Measurements from ENCODE around the gene OR12D3. TPM values are rescaled to one million over a fixed set of nuclear protein-coding genes. Genes with fewer than 3 reads are reported as not detected.

OR12D3 gene
- total RNA-seq, 1 experiment from 2014 or later, result not detected

Other genes starting within 250 kb of the OR12D3 start
- not detected in 2 replicates for gene OR2J2, start 204.4 kb downstream of the OR12D3 start, total RNA-seq (2014; rRNA removed; shearing (Covaris generic))
- not detected in 2 replicates for gene OR14J1, start 73.6 kb downstream of the OR12D3 start, total RNA-seq (2014; rRNA removed; shearing (Covaris generic))
- not detected in 2 replicates for gene OR5V1, start 6.4 kb downstream of the OR12D3 start, total RNA-seq (2014; rRNA removed; shearing (Covaris generic))
- not detected in 2 replicates for gene OR12D2, start 20.3 kb upstream of the OR12D3 start, total RNA-seq (2014; rRNA removed; shearing (Covaris generic))
- not detected in 2 replicates for gene OR12D1, start 39.6 kb upstream of the OR12D3 start, total RNA-seq (2014; rRNA removed; shearing (Covaris generic))
- gene OR10C1, start 64.0 kb upstream of the OR12D3 start, total RNA-seq (2014; rRNA removed; shearing (Covaris generic)), result not detected in 2 replicates
- gene OR11A1, start 81.8 kb upstream of the OR12D3 start, total RNA-seq (2014; rRNA removed; shearing (Covaris generic)), result not detected in 2 replicates
- not detected in 2 replicates for gene OR2H1, start 81.9 kb upstream of the OR12D3 start, total RNA-seq (2014; rRNA removed; shearing (Covaris generic))
- not detected in 2 replicates for gene MAS1L, start 112.7 kb upstream of the OR12D3 start, total RNA-seq (2014; rRNA removed; shearing (Covaris generic))
- not detected in 2 replicates for gene UBD, start 184.4 kb upstream of the OR12D3 start, total RNA-seq (2014; rRNA removed; shearing (Covaris generic))
- gene OR2H2, start 209.8 kb upstream of the OR12D3 start, total RNA-seq (2014; rRNA removed; shearing (Covaris generic)), result not detected in 2 replicates

All from SK-MEL-5 (cell line).